Muscle of arm (tissue), 12 donors: ENCODE data around the gene POMT2. TPM values are rescaled to one million over a fixed set of nuclear protein-coding genes. Genes with fewer than 3 reads are reported as not detected.

Source experiments
- DNase-seq: peaks from one replicate; pipeline ENCODE4 v3.0.0-alpha.2; 2013
- polyA plus RNA-seq, 12 donors: library from polyadenylated mRNA; unstranded; fragments of 120-200 nt; gene quantifications; one replicate each; pipeline ENCODE4 v1.2.1, GENCODE V29; 2013; ENCODE audit not compliant: insufficient read length in 12 of 12

Gene POMT2
- polyA plus RNA-seq, 12 donors: 19.1 to 36.9 (median 32.0) TPM; not detected in 1

DNA sequence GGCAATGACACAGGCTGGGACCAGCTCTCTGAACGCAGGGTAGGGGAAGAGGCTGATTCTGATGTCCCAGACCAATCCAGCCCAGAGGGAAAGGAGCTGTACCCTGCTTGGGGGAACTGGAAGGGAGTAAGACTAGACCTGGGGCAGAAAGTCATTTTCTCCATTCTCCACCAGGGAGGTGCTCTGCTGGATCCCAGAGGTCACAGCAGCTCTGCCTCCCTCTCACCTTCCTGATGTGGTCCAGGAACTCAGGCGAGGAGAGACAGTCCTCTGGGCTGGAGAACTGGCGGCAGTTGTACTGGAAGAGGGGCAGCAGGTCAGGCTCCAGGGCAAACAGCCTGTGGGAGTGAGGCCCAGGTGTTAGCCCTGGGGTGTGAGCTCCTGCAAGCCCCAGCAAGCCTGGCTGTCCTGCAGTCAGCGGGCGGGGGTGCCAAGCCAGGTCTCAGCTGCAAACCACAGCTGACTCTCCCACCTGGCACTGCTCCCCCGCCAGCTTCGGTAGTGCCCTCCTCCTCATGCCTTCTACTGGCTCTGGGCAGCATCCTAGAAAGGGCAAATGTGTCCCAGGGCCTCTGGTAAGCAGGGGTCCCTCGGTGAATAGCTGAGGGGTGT, 51.6 kb downstream of the POMT2 start:
- no peak for DNase-seq

DNA sequence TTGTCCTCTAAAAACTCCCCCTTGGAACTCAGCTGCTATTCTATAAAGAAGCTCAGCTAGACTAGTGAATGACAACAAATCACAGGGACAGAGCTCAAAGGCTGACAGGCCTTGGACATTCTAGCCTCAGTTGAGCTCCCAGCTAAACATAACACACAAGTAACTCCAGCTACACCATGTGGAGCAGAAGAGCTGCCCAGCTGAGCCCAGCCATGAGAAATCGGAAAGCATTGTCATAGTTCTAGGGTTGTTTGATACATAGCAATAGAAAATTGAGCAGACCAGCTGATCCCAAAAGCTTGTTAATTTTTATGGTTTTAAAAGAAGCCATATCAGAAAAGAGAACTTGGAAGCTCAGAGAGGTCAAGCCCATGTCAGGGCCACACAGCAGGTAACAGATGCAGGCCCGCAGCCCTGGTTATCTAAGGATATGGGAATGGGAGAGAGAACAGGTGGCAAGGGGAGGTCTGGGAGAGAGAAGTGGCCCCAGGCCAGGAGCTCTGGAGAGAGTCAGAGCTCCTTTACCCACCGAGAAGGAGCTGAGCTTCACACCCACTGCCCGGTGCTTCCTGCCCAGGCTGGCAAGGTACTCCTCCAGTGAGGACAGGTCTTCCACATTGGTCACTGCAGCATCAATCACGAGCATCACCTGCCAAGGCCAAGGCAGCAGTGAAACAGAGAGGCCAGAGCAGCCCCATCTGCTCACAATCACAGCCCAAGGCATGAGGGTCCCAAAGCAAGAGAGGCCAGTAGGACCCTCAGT, 52.6 kb downstream of the POMT2 start:
- no peak for DNase-seq

DNA sequence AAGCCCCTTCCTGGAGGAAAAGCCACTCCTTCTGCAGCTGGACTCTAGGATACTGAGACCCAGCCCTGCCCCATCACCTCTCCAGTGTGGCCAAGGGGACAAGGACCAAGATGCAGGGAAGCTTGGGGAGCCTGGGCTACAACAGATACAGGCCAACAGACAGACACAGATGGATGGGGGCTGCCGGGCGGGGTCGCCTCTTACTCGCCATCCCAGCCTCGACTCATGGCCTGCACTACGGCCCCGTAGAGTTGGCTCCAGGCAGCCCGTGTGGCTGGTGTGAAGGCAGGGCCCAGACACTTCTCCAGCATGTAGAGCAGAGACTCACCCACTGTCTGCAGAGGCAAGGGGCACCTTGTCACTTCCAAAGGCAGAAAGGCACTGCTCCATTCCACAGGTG, 54.3 kb downstream of the POMT2 start:
- DNase-seq: no peak

DNA sequence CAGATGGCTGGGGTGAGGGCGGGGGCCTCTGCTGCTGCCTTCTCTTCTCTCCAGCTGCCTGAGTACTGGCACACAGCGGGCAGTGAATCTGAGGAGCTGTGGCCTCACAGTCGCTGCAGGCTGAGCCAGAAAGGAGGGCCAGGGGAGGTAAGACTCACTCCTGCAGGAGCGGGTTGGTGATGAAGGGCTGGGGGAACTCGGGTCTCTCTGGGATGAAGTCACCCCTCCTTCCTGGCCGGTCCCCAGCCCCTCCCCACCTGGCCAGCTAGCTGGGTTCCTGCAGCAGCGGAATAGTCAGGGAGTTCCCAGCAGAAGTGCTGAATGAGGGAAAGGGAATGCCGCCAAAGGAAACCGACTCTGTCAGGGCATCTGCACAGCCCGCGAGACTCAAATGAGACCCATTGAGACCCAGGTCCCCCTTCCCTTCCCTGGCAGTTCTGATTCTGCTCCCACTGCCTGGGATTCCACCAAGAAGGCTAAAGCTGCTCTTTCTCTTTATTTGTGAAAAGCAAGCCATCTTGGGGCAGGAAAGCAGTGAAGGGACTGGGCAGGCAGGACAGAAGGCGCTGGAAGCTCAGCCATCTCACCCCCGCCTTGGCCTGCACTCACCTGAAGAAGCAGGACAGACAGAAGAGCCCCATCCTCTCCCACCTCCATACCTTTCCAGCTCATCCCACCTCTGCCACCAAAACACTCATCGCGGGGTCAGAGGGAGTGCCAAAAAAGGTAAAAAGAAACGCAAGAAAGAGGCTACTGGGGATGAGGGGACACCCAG, 54.9 kb downstream of the POMT2 start:
- DNase-seq: no peak

DNA sequence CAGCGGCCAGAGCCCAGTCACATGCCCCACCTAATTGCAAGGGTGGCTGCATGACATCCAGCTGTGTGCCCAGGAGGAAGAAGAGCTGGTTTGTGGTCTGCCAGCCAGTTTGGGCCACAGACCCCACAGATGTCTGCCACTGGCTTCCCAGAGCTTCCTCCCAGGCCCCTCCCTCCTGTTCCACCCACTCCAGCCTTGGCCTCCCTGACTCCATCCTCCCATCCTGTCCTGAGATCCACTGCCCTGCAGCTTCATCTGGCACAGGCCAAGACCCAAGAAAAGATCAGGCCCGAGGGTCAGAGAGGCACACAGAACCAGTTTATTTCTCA, 55.5 kb downstream of the POMT2 start:
- no peak for DNase-seq

DNA sequence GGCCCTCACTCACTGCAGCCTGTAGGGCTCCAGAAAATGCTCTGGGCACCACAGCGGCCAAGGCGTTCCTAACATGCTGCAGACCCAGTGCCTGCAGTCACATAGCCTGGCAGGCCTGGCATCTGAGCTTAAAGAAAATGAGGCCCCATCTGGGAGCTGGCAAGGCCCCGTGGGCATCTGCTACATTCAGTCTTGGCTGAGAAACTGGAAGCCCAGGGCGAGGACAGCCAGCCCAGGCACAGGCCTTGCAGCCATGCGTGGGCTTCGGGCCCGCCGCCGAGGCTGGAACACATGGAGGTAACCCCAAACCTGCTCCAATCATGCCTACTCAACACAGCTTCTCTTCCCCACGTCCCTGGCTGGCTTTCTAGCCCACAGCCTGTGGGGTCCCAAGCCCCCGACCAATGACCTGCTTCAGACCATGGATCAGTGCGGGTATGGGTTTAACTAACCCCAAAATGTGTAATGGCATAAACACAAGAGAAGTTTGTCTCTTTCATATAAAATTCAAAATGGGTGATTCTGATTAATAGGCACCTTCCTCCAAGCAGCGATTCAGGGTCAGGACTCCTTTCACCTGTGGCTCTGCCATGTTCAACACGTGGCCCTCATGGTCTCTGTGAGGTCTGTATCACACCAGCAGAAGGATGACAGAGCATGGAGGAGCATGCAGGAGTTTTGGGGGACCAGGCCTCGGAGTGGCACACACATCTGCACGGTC, 56.1 kb downstream of the POMT2 start:
- DNase-seq: no peak

DNA sequence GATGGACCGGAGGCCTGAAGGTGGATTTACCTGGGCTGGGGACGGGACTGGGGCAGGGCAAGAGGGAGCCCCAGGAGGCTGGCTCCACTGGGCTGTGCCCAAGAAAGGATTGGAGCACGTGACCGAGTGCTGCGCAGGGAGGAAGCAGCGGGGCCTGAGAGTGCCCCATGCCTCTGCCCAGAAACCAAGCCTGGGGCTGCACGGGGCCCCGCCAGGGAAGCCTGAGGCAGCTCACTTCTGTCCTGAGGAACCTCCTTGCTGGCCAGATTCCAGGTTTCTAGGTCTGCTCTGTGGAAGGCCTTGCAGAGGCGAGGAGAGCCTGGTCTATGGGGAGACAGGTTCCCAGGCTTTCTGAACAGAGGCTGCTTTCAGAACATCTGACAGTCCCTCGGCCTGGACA, 60.1 kb downstream of the POMT2 start:
- DNase-seq: no peak

DNA sequence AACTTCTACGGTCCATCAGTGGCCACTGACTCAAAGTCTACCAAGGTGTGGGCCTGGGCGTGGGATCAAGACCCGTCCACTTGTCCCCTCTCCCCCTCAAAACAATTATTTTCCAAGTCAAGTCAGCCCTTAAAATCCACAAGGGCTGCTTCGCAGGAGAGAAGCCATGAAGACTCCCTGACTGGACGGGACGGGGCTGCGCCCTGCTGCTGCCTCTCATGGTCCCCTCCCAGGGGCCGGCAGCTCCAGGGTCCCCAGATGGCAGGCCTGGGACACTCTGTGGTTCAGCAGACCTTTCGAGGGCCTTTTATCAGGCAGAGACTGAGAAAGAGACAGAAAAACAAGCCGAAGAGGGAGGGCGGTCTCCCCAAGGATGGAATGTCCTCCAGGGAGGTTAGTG, 60.5 kb downstream of the POMT2 start:
- DNase-seq: no peak

DNA sequence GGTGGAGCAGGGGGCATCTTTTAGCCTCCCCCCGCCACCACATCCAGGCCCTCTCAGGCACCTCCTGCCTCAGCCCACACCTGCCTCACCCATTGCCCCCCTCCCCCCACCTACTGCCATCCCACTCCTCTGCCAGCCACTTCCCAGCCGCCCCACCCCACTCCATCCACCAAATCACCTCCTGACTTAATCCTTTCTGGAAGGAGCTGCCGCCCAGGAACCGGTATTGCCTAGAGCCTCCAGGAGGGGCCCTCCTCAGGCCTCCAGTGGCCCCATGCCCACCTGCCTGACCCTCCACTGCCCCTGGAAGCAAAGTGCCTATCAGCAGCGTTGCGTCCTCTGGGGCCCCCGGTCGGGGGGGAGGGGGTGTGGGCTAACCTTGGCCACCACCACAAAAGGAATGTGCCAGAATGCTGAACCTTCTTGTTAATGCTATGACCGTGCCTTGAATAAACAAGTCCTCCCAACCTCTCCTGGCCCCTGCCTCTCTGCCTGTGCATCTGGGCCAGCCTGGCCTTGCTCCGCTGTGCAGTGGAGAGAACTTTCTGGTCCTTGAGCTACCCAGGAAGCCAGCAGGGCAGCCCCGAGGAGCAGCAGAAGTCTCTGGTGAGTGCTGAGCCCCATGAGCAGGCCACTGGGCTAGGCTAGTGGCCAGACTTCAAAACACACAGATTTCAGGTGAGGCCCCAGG, 61.5 kb downstream of the POMT2 start:
- no peak for DNase-seq

DNA sequence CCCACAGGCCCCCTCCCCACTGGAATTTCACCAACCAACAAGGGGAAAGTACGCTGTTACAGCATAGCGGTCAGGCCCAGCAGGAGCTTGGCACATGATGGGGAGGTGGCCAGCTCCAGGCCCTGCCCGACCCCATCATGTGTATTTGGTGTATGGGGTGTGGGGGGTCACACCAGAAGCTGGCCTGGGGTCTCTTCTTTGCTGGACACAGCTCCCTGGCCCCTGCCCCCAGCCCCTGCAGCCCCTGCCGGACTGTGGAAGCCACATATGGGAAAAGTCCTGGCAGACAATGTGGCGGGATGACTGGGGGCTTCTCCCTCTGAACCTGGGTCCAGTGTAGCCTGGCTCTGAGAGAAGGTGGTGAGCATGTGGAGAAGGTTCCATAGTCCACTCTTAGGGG, 62.1 kb downstream of the POMT2 start:
- no peak for DNase-seq

DNA sequence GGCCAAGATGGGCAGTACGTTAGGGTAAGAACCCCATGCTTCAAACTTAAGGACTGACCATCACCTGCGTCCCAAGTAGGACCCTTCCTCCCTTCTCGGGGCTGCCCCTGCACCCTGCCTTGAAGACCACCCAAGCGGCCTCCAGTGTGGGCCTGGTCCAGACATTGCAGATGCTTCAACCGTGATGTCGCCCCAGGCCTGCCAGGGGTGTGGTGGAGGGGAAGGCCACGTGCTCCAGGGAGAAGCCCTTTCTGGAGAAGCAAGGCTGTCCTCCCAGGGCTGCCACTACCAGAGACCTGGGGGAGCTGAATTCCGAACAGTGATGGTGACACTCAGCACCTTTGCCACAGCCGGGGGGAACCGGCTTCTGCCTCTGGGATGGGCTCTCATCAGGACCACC, 63.0 kb downstream of the POMT2 start:
- DNase-seq: no peak

DNA sequence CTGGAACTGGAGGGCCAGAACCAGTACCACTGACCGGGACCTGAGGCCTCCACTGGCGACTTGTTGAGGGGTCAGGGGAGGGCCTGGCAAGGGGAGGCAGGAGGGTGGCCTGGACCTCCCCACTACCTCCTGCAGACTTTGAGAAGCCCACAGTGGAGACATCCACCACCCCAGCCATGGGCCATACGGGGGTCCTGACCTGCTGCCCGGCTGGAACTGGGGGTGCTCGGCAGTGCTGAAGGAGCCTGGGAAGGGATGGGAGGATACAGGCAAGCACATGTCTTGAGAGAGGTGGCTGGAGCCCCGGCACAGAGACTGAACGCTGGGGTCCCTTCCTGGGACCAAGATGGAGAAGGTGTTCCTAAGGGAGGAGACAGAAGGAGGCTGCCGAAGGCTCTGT, 64.0 kb downstream of the POMT2 start:
- no peak for DNase-seq

DNA sequence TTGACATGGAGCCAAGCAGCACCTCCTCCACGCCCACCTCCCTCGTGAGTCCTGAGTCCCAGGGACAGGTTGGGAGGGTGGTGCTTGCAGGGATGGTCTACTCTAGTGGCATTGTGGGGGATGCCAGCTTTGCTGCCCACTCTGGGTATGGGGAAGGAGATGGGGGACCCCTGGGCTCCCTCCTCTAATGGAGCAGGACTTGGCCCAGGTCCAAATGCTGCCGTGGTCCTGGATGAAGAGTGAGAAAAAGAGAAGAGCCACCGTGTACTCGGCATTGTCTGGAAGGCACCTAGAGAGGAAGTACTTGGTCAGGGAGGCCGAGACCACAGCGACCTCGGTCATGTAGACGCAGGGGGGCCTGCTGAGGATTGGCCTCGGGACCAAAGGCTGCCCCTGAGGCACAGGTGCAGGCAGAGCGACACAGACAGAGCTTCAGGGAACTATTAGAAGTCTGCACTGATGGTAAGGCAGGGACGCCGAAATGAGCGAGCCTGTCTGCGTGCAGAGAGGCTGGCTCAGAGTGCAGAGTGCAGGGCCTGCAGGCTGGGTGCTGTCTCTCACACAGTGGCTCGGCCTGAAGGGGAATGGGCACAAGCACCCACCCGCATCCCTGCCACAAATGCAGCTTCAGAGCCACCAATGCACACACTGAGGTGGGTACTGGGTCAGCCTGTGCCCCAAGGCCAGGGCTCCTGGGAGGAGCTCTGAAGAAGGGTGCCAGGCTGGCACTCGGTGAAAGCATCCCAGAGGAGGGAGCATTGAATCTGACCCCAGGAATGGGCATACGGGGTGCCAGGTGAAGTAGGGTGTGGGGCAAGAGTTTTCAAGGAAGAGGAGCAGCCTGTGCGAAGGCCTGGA, 67.1 kb downstream of the POMT2 start:
- DNase-seq: no peak

DNA sequence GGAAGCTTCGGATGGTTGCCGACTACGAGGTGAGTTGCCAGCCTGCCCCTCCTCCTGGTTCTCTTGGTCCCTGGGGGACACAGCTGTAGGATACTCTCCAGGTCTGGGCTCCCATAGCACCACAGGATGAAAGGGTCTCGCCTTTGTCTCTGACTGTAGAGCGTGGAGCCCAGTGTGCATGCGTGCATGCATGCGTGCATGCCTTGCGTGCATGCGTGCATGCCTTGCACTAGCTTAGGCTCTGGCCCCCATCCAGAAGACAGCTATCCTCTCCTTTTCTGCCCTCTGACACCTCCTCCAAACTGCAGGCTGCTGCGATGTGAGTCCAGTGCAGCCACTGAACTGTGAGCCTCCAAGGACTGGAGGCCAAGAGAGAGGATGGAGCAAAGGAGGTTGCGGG, 68.8 kb downstream of the POMT2 start:
- DNase-seq: no peak

DNA sequence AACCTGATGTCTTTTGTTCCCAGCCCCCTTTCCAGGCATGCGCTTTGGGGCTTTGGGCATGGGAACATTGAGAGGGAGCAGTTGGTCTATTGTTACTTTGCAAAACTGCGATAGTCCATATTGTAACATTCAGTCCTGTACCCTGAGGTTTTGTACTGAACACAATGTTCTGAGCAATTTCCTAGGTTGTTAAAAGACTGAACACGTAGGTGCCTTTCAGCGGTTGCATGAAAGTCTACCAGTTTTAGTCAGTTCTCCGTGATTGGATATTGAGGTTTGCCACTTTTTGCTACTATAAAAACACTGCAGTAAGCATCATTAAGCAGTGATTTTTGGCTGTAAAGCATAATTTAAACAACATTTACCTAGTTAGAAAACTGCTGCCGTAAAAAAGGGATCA, 69.8 kb downstream of the POMT2 start:
- no peak for DNase-seq

DNA sequence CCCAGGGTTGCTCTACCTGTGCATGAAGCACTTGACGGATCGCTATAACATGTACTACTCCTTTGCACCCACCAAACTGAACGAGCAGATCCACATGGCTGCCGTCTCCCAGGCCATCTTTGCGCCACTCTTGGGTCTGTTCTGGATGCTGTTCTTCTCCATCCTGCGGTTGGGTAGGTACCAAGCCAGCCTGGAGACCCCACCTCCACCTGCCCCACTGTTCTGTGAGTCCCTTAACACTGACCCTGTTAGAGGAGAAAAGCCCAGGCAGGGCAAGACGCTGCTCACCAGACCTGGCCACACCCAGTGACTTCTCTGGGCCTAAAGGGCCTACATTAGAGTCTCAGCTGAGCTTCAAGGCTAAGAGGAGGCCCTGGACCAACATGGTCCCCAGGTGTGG, 71.4 kb downstream of the POMT2 start:
- no peak for DNase-seq

DNA sequence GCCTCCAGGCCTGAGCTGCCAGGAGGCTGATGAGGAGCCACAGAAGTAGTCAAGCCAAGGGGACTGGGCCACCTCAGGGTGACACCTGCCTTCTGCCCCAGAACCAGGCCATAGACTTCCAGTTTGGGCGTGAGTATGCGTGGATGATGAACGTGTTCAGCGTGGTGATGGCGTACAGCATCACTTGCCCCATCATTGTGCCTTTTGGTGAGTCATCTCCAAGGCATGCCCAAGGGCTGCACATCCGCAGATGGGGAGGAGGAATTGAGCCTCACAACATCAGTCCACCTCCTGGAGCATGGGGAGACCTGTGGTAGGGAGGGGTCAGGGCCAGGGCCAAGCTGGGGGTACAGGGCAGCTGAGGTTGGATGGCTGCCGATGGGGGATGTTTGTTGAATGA, 72.0 kb downstream of the POMT2 start:
- no peak for DNase-seq

DNA sequence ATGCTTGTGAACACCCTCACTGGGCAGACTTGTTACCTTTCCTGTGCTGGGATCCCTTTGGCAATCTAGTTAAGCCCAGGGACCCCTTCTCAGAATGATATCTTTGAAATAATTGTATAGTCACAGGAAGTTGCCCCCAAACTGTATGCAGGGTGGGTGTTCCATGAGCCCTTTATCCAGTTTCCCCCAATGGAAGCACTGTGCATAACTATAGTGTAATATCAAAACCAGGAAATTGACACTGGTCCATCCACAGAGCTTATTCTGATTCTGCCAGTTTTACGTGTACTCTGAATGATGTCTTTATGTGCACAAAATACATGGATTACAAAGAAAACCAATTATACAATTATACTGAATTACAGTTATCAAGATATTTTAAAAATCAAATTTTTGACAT, 73.9 kb downstream of the POMT2 start:
- DNase-seq: no peak

DNA sequence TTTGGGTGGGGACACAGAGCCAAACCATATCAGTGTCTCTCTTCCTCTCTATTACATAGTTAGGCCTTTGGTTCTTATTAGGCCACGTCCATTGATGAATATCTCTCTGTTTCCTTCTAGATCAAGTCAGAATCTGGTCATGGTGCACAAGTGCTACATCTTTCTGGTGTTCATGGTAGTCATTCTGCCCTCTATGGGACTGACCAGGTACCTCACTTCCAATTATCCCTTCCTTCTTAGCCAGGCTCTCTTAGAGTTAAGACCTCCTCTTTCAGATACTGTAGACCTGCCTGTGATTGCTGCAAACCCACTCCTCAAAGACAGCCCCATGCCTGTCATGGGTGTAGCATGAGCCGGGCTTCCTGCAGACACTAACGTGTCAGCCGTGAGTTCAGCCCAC, 74.9 kb downstream of the POMT2 start:
- no peak for DNase-seq

DNA sequence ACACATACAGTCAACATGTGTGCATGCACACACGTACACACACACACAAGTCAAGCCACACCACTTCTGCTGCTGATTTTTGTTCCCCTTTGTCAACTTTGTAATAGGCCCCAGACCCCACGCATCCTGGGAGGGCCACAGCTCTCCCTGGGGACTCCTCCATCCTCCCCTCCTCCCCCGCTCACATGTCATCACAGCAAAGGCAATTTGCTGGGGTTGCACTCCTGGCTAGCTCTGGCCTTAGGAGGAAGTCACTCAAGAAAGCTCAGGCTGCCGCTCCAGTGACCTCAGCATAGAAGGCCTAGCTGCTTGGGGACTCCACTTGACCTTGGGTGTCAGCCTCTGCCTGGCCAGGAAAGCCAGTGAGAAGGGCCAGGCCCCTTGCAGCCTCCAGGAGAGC, 76.8 kb downstream of the POMT2 start:
- DNase-seq: no peak

DNA sequence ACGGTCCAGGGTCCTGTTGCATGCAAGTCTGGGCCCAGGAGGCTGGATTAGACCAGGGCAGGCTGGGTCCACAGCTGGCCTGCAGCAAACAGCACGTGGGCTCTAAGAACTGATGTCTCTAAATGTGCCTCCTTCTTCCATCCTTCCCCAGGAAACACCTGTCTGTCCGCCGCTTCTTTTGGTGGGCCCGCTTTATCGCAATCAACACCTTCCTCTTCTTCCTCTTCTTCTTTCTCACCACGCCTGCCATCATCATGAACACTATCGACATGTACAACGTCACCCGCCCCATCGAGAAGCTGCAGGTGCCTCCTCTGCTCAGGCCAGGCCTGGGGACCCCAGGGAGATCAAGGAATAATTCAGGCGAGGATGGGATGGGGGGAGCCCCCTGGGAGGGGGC, 77.9 kb downstream of the POMT2 start:
- DNase-seq: no peak
